ENCODE results near the gene BMP2K. TPM values are rescaled to one million over a fixed set of nuclear protein-coding genes. Genes with fewer than 3 reads are reported as not detected.
"Not testable (repeated sequence)": the region's sequence is repeated elsewhere in the genome, so short reads cannot be mapped to it uniquely, and the experiment has no call there.

Gene BMP2K
- total RNA-seq, 1 donor: 85.1 TPM

DNA sequence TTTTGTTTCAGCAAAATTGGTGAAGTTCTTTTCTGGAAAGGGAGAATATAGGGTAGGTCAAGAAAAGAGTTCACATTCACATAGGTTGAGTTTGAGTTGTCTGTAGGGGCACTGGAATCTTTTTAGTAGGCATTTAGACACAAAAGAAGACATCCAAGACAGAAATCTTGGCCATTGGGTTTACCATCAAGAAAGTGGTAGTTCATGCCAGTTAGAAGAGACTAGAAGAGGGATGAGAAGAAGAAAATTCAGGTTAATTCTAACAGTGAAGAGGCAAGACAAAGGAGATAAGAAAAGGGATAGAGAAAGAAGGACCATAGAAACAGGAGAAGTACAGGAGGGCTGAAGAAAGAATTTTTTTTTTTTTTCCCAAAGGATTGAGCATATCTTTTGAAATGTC, 123.2 kb downstream of the BMP2K start:
- DNase-seq (ENCODE audit: low read depth): no peak
- no peak for TF ChIP-seq CTCF (IDR thresholded peaks at IDR 0.05; ENCODE audit: insufficient read depth, low read length)
- no peak overlapping the region for H3K4me3 ChIP-seq (ENCODE audit: low read depth, low read length)

DNA sequence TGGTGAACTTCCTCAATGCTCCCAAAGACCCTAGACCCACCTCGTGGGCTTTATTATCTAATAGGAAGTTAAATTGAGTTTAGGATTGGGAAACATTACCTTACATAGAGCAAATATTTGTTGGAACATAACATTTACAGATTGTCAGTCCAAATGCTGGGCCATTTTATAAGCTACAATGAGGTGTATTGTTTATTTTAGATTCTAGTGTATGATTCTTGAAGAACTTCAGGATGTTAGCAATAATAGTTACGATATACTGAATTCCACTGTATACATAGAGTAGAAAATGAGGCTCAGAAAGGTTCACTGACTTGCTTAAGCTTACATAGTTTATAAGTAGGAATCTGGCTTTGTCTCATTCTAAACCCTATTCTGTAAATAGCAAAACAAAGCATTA, 125.7 kb downstream of the BMP2K start:
- no peak for DNase-seq (ENCODE audit: low read depth)
- no peak for TF ChIP-seq CTCF (IDR thresholded peaks at IDR 0.05; ENCODE audit: insufficient read depth, low read length)
- no peak overlapping the region for H3K4me3 ChIP-seq (ENCODE audit: low read depth, low read length)

- TF ChIP-seq CTCF (IDR thresholded peaks at IDR 0.05; ENCODE audit: insufficient read depth, low read length): no peak
- no peak for DNase-seq (ENCODE audit: low read depth)
Observed at GRCh38 chr4:78902298-78902697, 126.1 kb downstream of the BMP2K start.

GRCh38 chr4:78904143-78904542, 128.0 kb downstream of the BMP2K start:
- no peak for DNase-seq (ENCODE audit: low read depth)
- H3K4me3 ChIP-seq (ENCODE audit: low read depth, low read length): no peak overlapping the region
- no peak for TF ChIP-seq CTCF (IDR thresholded peaks at IDR 0.05; ENCODE audit: insufficient read depth, low read length)

More at GRCh38 chr4:78902298-78902697, 126.1 kb downstream of the BMP2K start:
- H3K4me3 ChIP-seq (ENCODE audit: low read depth, low read length): no peak overlapping the region

DNA sequence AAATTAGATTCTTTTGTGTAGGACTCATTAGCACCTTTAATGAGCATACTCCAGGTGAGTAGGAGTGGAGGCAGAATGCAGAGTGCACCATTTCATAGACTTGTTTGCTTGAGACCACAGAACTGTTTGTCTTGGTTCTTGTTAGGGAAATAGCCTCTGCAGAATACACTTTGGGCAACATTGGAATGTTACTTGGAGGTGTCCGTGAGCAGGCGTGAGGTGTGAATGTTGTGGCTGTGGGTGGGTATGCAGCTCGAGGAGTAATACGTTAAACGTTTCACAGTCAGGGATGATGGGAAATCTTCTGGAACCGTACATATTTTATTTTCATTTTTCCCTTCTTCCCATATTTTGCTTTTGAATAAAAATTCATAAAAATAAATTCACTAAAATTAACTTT, 131.5 kb downstream of the BMP2K start:
- TF ChIP-seq CTCF (IDR thresholded peaks at IDR 0.05; ENCODE audit: insufficient read depth, low read length): no peak

GRCh38 chr4:78908974-78909373, 132.8 kb downstream of the BMP2K start:
- DNase-seq (ENCODE audit: low read depth); H3K4me3 ChIP-seq (ENCODE audit: low read depth, low read length): not testable (repeated sequence)

More for the DNA sequence above, 131.5 kb downstream of the BMP2K start:
- no peak overlapping the region for H3K4me3 ChIP-seq (ENCODE audit: low read depth, low read length)
- no peak for DNase-seq (ENCODE audit: low read depth)

- H3K4me3 ChIP-seq (ENCODE audit: low read depth, low read length): no peak overlapping the region
- no peak for DNase-seq (ENCODE audit: low read depth)
- TF ChIP-seq CTCF (IDR thresholded peaks at IDR 0.05; ENCODE audit: insufficient read depth, low read length): no peak
Observed at GRCh38 chr4:78910612-78911011, 134.5 kb downstream of the BMP2K start.

Measured in fibroblast of the aortic adventitia (primary cell).